ENCODE measurements around the gene RFC4.
A peak's percentile ranks its signal among the peaks of the same experiment; 100 is the strongest.

Gene RFC4

DNA sequence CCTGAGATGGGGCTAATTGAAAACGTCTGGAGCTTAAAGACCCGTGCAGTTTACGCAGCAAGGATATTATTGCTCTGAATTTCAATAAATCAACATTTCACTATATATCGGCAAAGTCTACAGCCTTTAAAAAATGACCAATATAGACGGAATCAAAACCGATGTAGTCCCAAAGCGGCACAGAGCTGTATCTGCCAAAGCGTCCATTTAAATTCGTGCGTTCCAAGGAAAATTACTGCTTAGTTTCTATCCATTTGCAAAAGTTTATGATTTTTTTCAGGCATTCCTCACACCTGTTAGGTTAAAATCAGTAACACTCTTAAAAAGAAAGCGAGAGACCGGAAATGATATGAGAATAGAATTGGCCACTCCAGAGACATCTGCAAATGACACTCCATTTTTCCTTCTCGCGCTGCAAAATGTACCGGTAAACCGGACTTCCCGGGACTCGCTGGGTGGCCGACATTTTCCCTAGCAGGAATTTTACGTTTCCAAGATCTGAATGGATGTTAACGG is 23.7 kb downstream of the RFC4 start:
- no peaks in the 10 kb centered on the region for H3K9me3 ChIP-seq (ENCODE audit: control insufficient read depth in 5 of 5, low read length in 5 of 5)
- peaks cover 30 to 33% (median 32%) of the 10 kb centered on the region in 5 donors for H3K36me3 ChIP-seq (ENCODE audit: control insufficient read depth in 5 of 5, insufficient read depth in 5 of 5, low read length in 5 of 5)
- H3K27ac ChIP-seq (ENCODE audit: low read depth, low read length): peak overlapping the region; percentile 100
- peak overlapping the region; percentile 29 to 100 (median 100) for H3K9ac ChIP-seq (ENCODE audit: low read length in 5 of 5)
- no peaks in the 10 kb centered on the region for H3K27me3 ChIP-seq (ENCODE audit: control insufficient read depth in 5 of 5, insufficient read depth in 4 of 5, low read length in 5 of 5)
- peak overlapping the region; percentile 90 to 100 (median 100) for H3K4me3 ChIP-seq (ENCODE audit: low read depth in 1 of 5, low read length in 5 of 5)
- peaks cover 10 to 46% (median 42%) of the 10 kb centered on the region in 5 donors for H3K4me1 ChIP-seq (ENCODE audit: control insufficient read depth in 5 of 5, insufficient read depth in 5 of 5, low read length in 5 of 5)

DNA sequence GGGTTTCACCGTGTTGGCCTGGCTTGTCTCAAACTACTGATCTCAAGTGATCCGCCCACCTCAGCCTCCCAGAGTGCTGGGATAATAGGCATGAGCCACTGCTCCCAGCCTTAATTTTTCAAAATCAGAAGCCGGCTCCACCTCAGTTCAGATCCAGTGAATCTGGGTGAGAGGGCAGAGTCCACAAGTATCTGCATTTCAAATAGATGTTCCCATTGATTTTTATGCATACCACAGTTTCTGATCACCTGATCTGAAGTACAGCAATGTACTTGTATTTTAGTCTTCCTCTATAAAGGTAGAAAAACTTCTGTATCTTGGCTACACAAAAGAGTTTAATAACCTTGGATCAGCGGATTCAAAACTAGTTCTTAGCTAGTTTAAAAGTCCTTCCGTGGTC is 27.1 kb downstream of the RFC4 start:
- H3K9me3 ChIP-seq (ENCODE audit: control insufficient read depth in 5 of 5, low read length in 5 of 5): no peaks in the 10 kb centered on the region
- H3K36me3 ChIP-seq (ENCODE audit: control insufficient read depth in 5 of 5, insufficient read depth in 5 of 5, low read length in 5 of 5): no peaks in the 10 kb centered on the region
- no peak overlapping the region for H3K9ac ChIP-seq (ENCODE audit: low read length in 5 of 5)
- H3K27ac ChIP-seq (ENCODE audit: low read depth, low read length): no peak overlapping the region
- no peaks in the 10 kb centered on the region for H3K27me3 ChIP-seq (ENCODE audit: control insufficient read depth in 5 of 5, insufficient read depth in 4 of 5, low read length in 5 of 5)
- H3K4me3 ChIP-seq (ENCODE audit: low read depth in 1 of 5, low read length in 5 of 5): no peak overlapping the region
- peaks cover 3 to 13% (median 8%) of the 10 kb centered on the region in 5 donors for H3K4me1 ChIP-seq (ENCODE audit: control insufficient read depth in 5 of 5, insufficient read depth in 5 of 5, low read length in 5 of 5)

DNA sequence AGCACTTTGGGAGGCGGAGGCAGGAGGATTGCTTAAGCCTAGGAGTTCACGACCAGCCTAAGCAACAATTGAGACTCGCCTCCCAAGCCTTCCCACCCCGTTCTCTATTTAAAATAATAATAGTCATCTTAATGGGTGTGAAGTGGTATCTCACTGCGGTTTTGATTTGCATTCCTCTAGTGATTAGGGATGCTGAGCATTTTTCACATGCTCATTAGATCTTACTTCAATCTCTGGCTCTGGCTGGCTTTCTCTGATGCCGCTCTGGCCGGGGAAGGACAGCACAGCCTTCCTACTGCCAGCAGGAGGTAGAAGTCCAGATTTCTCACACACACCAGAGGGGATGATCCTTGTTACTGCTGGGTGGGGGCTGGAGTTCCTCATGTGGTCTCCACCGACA is 30.3 kb downstream of the RFC4 start:
- Histone ChIP-seq H3K9ac (ENCODE audit: low read length in 5 of 5) (no peak overlapping the region), H3K4me3 (ENCODE audit: low read depth in 1 of 5, low read length in 5 of 5) (no peak overlapping the region), H3K27ac (ENCODE audit: low read depth, low read length) (no peak overlapping the region), H3K36me3 (ENCODE audit: control insufficient read depth in 5 of 5, insufficient read depth in 5 of 5, low read length in 5 of 5) (no peaks in the 10 kb centered on the region), H3K9me3 (ENCODE audit: control insufficient read depth in 5 of 5, low read length in 5 of 5) (no peaks in the 10 kb centered on the region), H3K4me1 (ENCODE audit: control insufficient read depth in 5 of 5, insufficient read depth in 5 of 5, low read length in 5 of 5) (peaks cover 0 to 17% (median 13%) of the 10 kb centered on the region in 5 donors), H3K27me3 (ENCODE audit: control insufficient read depth in 5 of 5, insufficient read depth in 4 of 5, low read length in 5 of 5) (no peaks in the 10 kb centered on the region)

DNA sequence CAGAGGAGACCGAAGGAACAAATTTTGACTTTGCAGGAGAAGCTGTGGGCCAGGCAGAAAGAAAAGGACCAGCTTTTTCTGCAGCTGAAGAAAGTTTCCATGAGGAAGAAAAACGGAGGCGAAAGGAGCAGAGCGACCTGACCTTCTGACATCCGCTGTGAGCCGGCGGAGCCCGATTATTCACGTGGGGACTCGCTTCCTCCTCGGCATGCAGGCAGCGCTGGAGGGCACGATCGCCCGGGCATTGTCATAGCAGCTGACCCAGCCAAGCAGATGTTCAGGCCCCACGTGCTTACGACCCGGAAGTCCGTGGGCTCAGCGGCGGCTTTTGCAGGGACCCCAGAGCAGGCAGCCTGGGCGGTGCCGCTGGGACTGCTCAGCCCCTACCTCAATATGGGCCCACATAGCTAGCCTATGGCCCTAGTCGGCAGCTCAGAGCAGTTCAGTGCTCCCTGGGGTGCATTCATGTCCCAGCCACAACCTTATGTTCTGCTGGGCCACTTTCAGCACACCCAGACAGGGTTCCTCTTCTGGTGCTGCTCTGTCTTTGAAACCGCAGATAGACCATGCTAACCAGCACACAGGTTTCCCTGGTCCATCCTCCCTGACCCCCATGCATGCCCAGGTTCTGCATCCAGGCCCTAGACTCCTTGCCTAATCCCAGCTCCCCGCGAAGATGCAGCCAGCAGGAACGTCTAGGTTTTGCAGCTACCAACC is 33.4 kb downstream of the RFC4 start:
- Histone ChIP-seq H3K9ac (ENCODE audit: low read length in 5 of 5) (peak overlapping the region in 4 of 5 donors; percentile 41 to 68 (median 65)), H3K27ac (ENCODE audit: low read depth, low read length) (no peak overlapping the region), H3K4me1 (ENCODE audit: control insufficient read depth in 5 of 5, insufficient read depth in 5 of 5, low read length in 5 of 5) (peaks cover 0 to 17% (median 13%) of the 10 kb centered on the region in 5 donors), H3K36me3 (ENCODE audit: control insufficient read depth in 5 of 5, insufficient read depth in 5 of 5, low read length in 5 of 5) (no peaks in the 10 kb centered on the region), H3K9me3 (ENCODE audit: control insufficient read depth in 5 of 5, low read length in 5 of 5) (no peaks in the 10 kb centered on the region), H3K4me3 (ENCODE audit: low read depth in 1 of 5, low read length in 5 of 5) (peak overlapping the region; percentile 61 to 78 (median 72)), H3K27me3 (ENCODE audit: control insufficient read depth in 5 of 5, insufficient read depth in 4 of 5, low read length in 5 of 5) (no peaks in the 10 kb centered on the region)

DNA sequence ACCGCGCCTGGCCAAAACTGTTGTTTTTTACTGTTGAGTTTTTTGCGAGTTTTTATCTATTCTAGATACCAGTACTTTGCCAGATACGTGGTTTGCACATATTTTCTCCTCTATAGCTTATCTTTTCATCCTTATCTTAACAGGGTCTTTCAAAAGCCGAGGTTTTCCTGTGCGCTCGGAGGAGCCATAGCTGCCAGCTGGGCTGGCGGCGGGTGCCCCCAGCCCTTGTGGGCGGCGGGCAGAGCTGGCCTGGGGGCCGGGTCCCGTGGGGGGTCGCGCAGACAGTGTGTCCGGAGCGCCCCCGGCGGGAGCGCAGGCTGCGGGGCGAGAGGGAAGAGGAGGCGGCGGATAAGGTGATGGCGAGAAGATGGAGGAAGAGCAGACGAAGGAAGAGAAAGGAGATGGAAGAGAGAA is 34.0 kb downstream of the RFC4 start:
- H3K9ac ChIP-seq (ENCODE audit: low read length in 5 of 5): peak overlapping the region in 3 of 5 donors; percentile 65 to 68 (median 65)
- peak overlapping the region; percentile 61 to 78 (median 72) for H3K4me3 ChIP-seq (ENCODE audit: low read depth in 1 of 5, low read length in 5 of 5)
- H3K9me3 ChIP-seq (ENCODE audit: control insufficient read depth in 5 of 5, low read length in 5 of 5): no peaks in the 10 kb centered on the region
- H3K27me3 ChIP-seq (ENCODE audit: control insufficient read depth in 5 of 5, insufficient read depth in 4 of 5, low read length in 5 of 5): no peaks in the 10 kb centered on the region
- no peaks in the 10 kb centered on the region for H3K36me3 ChIP-seq (ENCODE audit: control insufficient read depth in 5 of 5, insufficient read depth in 5 of 5, low read length in 5 of 5)
- H3K4me1 ChIP-seq (ENCODE audit: control insufficient read depth in 5 of 5, insufficient read depth in 5 of 5, low read length in 5 of 5): peaks cover 0 to 17% (median 13%) of the 10 kb centered on the region in 5 donors
- no peak overlapping the region for H3K27ac ChIP-seq (ENCODE audit: low read depth, low read length)

DNA sequence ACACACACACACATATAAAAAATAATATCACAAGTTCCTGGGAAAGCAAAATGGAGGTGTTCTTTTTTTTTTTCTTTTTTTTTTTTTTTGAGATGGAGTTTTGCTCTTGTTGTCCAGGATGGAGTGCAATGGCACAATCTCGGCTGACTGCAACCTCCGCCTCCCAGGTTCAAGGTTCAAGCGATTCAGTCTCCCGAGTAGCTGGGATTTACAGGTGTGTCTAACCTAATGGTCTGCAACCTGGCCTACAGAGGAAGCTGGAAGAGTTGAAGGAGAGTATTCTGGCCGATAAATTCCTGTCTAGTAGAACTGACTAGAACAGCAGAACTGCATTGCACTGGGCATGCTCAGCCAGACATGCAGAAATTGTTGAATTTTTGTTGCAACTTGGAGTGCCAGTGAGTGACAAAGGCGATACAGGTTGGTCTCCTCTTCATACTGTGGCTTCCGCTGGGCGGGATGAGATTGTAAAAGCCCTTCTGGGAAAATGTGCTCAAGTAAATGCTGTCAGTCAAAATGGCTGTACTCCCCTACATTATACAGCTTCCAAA is 45.3 kb downstream of the RFC4 start:
- no peaks in the 10 kb centered on the region for H3K36me3 ChIP-seq (ENCODE audit: control insufficient read depth in 5 of 5, insufficient read depth in 5 of 5, low read length in 5 of 5)
- no peak overlapping the region for H3K9ac ChIP-seq (ENCODE audit: low read length in 5 of 5)
- no peak overlapping the region for H3K27ac ChIP-seq (ENCODE audit: low read depth, low read length)
- no peaks in the 10 kb centered on the region for H3K27me3 ChIP-seq (ENCODE audit: control insufficient read depth in 5 of 5, insufficient read depth in 4 of 5, low read length in 5 of 5)
- no peaks in the 10 kb centered on the region for H3K4me1 ChIP-seq (ENCODE audit: control insufficient read depth in 5 of 5, insufficient read depth in 5 of 5, low read length in 5 of 5)
- no peak overlapping the region for H3K4me3 ChIP-seq (ENCODE audit: low read depth in 1 of 5, low read length in 5 of 5)
- H3K9me3 ChIP-seq (ENCODE audit: control insufficient read depth in 5 of 5, low read length in 5 of 5): no peaks in the 10 kb centered on the region

DNA sequence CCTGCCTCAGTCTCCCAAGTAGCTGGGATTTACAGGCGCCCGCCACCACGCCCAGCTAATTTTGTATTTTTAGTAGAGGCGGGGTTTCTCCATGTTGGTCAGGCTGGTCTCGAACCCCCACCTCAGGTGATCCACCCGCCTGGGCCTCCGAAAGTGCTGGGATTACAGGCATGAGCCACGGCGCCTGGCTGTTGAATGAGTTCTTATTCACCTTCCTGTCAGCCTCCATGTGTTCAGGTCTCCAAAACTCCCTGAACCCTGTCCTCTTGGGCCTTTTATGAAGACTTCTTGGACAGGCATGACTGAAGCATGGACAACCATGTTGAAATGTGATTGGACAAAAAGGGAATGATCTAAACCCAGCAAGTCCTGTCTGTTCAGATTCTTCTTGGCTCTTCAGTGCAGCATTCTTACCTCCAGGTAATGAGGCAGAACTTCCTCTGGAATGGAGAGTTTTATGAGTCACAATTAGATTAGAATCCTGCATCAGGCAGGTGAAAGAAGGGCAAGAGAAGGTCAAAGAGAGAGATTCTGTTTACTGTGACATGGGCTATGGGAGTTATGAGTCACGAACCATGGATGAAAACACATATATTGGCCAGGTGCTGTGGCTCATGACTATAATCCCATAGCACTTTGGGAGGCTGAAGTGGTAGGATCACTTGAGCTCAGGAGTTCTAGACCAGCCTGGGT is 46.0 kb downstream of the RFC4 start:
- no peaks in the 10 kb centered on the region for H3K27me3 ChIP-seq (ENCODE audit: control insufficient read depth in 5 of 5, insufficient read depth in 4 of 5, low read length in 5 of 5)
- H3K4me1 ChIP-seq (ENCODE audit: control insufficient read depth in 5 of 5, insufficient read depth in 5 of 5, low read length in 5 of 5): no peaks in the 10 kb centered on the region
- no peak overlapping the region for H3K9ac ChIP-seq (ENCODE audit: low read length in 5 of 5)
- no peak overlapping the region for H3K27ac ChIP-seq (ENCODE audit: low read depth, low read length)
- H3K9me3 ChIP-seq (ENCODE audit: control insufficient read depth in 5 of 5, low read length in 5 of 5): no peaks in the 10 kb centered on the region
- H3K36me3 ChIP-seq (ENCODE audit: control insufficient read depth in 5 of 5, insufficient read depth in 5 of 5, low read length in 5 of 5): no peaks in the 10 kb centered on the region
- no peak overlapping the region for H3K4me3 ChIP-seq (ENCODE audit: low read depth in 1 of 5, low read length in 5 of 5)

DNA sequence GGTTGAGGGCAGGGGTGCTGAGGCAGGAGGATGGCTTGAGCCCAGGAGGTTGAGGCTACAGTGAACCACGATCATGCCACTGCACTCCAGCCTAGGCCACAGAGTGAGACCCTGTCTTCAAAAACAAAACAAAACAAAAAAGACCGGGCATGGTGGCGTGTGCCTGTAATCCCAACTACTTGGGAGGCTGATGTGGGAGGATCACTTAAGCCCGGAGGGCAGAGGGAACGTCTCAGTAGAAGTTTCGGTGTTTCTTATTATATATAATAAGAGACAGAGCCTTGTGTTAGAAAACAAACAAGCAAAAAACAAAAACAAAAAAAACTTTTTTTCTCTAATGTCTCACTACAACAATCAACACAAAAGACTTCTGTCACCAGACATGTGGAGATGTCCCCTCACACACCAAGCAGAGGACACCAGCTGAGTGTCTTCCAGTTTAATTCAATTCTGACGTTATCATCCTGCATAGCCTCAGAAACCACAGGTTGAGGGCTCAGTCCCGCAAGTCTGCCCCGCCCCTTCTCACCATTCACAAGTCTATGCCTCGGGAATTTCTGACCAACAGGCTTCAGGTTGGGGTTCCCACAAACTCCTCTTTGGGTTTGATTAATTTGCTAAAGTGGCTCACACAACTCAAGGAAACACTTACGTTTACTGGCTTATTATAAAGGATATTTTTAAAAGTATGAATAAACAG is 46.9 kb downstream of the RFC4 start:
- Histone ChIP-seq H3K27me3 (ENCODE audit: control insufficient read depth in 5 of 5, insufficient read depth in 4 of 5, low read length in 5 of 5) (no peaks in the 10 kb centered on the region), H3K4me3 (ENCODE audit: low read depth in 1 of 5, low read length in 5 of 5) (no peak overlapping the region), H3K4me1 (ENCODE audit: control insufficient read depth in 5 of 5, insufficient read depth in 5 of 5, low read length in 5 of 5) (no peaks in the 10 kb centered on the region), H3K27ac (ENCODE audit: low read depth, low read length) (no peak overlapping the region), H3K36me3 (ENCODE audit: control insufficient read depth in 5 of 5, insufficient read depth in 5 of 5, low read length in 5 of 5) (no peaks in the 10 kb centered on the region), H3K9ac (ENCODE audit: low read length in 5 of 5) (no peak overlapping the region), H3K9me3 (ENCODE audit: control insufficient read depth in 5 of 5, low read length in 5 of 5) (no peaks in the 10 kb centered on the region)

DNA sequence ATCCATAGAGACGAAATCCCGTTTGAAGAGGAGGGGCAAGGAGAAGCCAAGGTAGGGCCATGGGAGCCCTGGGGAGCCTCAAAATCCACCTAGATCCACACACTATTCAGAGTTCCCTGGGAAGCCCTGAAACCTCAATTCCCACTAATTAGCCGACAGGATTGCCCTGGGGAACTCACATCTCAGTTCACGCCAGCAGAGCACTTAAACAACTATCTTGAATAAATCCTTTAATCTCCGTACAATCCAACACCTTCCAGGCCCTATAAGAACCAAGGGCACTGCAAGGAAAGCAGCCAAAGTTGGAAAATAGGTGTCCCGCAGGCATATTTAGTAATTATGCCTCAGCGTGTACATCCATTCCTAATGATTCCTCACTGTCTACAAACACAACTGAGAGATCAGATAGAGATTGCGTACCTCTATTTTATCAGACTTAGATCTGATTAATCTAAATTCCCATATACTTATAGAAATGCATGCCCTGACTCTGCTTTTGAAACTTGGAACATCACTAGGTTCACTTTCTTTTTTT is 48.5 kb downstream of the RFC4 start:
- no peak overlapping the region for H3K27ac ChIP-seq (ENCODE audit: low read depth, low read length)
- H3K36me3 ChIP-seq (ENCODE audit: control insufficient read depth in 5 of 5, insufficient read depth in 5 of 5, low read length in 5 of 5): no peaks in the 10 kb centered on the region
- no peak overlapping the region for H3K4me3 ChIP-seq (ENCODE audit: low read depth in 1 of 5, low read length in 5 of 5)
- H3K9me3 ChIP-seq (ENCODE audit: control insufficient read depth in 5 of 5, low read length in 5 of 5): no peaks in the 10 kb centered on the region
- no peak overlapping the region for H3K9ac ChIP-seq (ENCODE audit: low read length in 5 of 5)
- no peaks in the 10 kb centered on the region for H3K4me1 ChIP-seq (ENCODE audit: control insufficient read depth in 5 of 5, insufficient read depth in 5 of 5, low read length in 5 of 5)
- H3K27me3 ChIP-seq (ENCODE audit: control insufficient read depth in 5 of 5, insufficient read depth in 4 of 5, low read length in 5 of 5): peaks cover 0 to 6% (median 0%) of the 10 kb centered on the region in 5 donors

All from subcutaneous abdominal adipose tissue (tissue), 5 donors.